HCT116 (cell line): Measurements from ENCODE around the gene ASB9. TPM values are rescaled to one million over a fixed set of nuclear protein-coding genes. Genes with fewer than 3 reads are reported as not detected.

Experiments used
- ATAC-seq: fragments of 200-7000 bp; cut with Tn5 transposase; 2 replicates; pipeline ENCODE4 v1.9.1; 2020; ENCODE audit warnings: mild to moderate bottlenecking, moderate library complexity
- BruUV-seq: library from RNA; stranded (reverse); fragments of 400-500 nt; replicated peaks from 2 replicates; lab custom pipeline; 2021; lab: Mats Ljungman, UMichigan
- CTCF ChIA-PET: fragments of 300-600 bp; sonication (Branson Sonifier 250); formaldehyde crosslinking; loops from one replicate; lab custom pipeline; 2021; ENCODE audit warnings: antibody characterized with exemption; lab: Charles Lee
- POLR2A ChIA-PET: fragments of 300-600, 350-600 bp; sonication (Branson Sonifier 250); formaldehyde crosslinking; loops from one replicate; lab custom pipeline; 2021; ENCODE audit warnings: antibody characterized with exemption; lab: Charles Lee
- RAD21 ChIA-PET, 2 experiments: fragments of 300-600 bp; sonication (Branson Sonifier 250); formaldehyde crosslinking; loops; one replicate each; lab custom pipeline; 2023; ENCODE audit warnings: low total read pairs in 2 of 2; ENCODE audit not compliant: uncharacterized antibody in 2 of 2, unreplicated experiment in 2 of 2, low non-redundant PET in 1 of 2; lab: Charles Lee
- DNase-seq: peaks from one replicate; pipeline ENCODE4 v3.0.0-alpha.2; 2010; ENCODE audit warnings: low read depth, low spot score
- H2AFZ ChIP-seq: fragments of 200-600 bp; shearing (Covaris generic), sonication (generic); 2 replicates; pipeline ENCODE4 v1.6.1; 2017; ENCODE audit warnings: low read depth, mixed run types, mixed read lengths, antibody characterized with exemption, low read length; ENCODE audit not compliant: poor library complexity, severe bottlenecking
- H3K27ac ChIP-seq: 2 replicates; pipeline ENCODE4 v1.5.1; 2012; ENCODE audit warnings: low read depth, low read length
- H3K27me3 ChIP-seq: fragments of 200-600 bp; sonication (generic); 2 replicates; pipeline ENCODE4 v1.6.1; 2016; ENCODE audit warnings: mixed run types, low read length, mixed read lengths; ENCODE audit not compliant: insufficient read depth
- H3K36me3 ChIP-seq, 2 experiments: fragments of 200-500 bp in 1 of 2; fragments of 200-600 bp in 1 of 2; sonication (Bioruptor generic) in 1 of 2; sonication (generic) in 1 of 2; 2 replicates each; pipeline versions ENCODE4 v1.5.1 to v1.6.1; 2014 to 2016; ENCODE audit warnings: low read length in 2 of 2, inconsistent platforms in 1 of 2, mixed read lengths in 1 of 2, mixed run types in 1 of 2; ENCODE audit not compliant: insufficient read depth in 2 of 2, control insufficient read depth in 1 of 2
- H3K4me1 ChIP-seq, 2 experiments: fragments of 200-600 bp in 1 of 2; sonication (generic) in 1 of 2; 2 replicates each; pipeline versions ENCODE4 v1.5.1 to v1.6.1; 2012 to 2017; ENCODE audit warnings: low read length in 2 of 2, inconsistent platforms in 1 of 2, mild to moderate bottlenecking in 1 of 2, mixed read lengths in 1 of 2, mixed run types in 1 of 2, moderate library complexity in 1 of 2; ENCODE audit not compliant: insufficient read depth in 2 of 2, control insufficient read depth in 1 of 2
- H3K4me2 ChIP-seq: fragments of 200-600 bp; sonication (generic); 2 replicates; pipeline ENCODE4 v1.6.1; 2017; ENCODE audit warnings: mixed run types, low read length, mixed read lengths
- H3K4me3 ChIP-seq, 2 experiments: fragments of 200-600 bp in 1 of 2; sonication (generic) in 1 of 2; replicated peaks in 1 of 2; 2 replicates each; pipeline ENCODE4 v1.5.1; 2011 to 2016; ENCODE audit warnings: low read length in 2 of 2, control low read depth in 1 of 2, low read depth in 1 of 2, mild to moderate bottlenecking in 1 of 2, mixed read lengths in 1 of 2, mixed run types in 1 of 2
- H3K79me2 ChIP-seq: fragments of 200-600 bp; sonication (generic); 2 replicates; pipeline ENCODE4 v1.6.1; 2017; ENCODE audit warnings: mild to moderate bottlenecking, mixed run types, low read length, moderate library complexity, mixed read lengths; ENCODE audit not compliant: insufficient read depth
- H3K9ac ChIP-seq: fragments of 200-600 bp; sonication (generic); 2 replicates; pipeline ENCODE4 v1.6.1; 2016; ENCODE audit warnings: low read length, mixed read lengths
- H3K9me2 ChIP-seq: fragments of 200-600 bp; sonication (generic), shearing (Covaris generic); 2 replicates; pipeline ENCODE4 v1.6.1; 2017; ENCODE audit warnings: mixed run types, mild to moderate bottlenecking, moderate library complexity; ENCODE audit not compliant: insufficient read depth
- H3K9me3 ChIP-seq, 2 experiments: fragments of 200-500 bp in 1 of 2; fragments of 200-600 bp in 1 of 2; sonication (Bioruptor generic) in 1 of 2; sonication (generic) in 1 of 2; 2 replicates each; pipeline ENCODE4 v1.6.1; 2014 to 2017; ENCODE audit warnings: low read length in 2 of 2, mixed read lengths in 2 of 2, inconsistent platforms in 1 of 2, low read depth in 1 of 2, mild to moderate bottlenecking in 1 of 2, mixed run types in 1 of 2, moderate library complexity in 1 of 2; ENCODE audit not compliant: control insufficient read depth in 1 of 2, insufficient read depth in 1 of 2
- H4K20me1 ChIP-seq: fragments of 200-600 bp; sonication (generic), shearing (Covaris generic); 2 replicates; pipeline ENCODE4 v1.6.1; 2017; ENCODE audit warnings: mixed run types, mild to moderate bottlenecking, moderate library complexity; ENCODE audit not compliant: insufficient read depth
- ATF3 ChIP-seq: IDR thresholded peaks from 2 replicates; pipeline ENCODE4 v1.6.1; 2012
- ELF1 ChIP-seq: IDR thresholded peaks from 2 replicates; pipeline ENCODE4 v1.6.1; 2012; ENCODE audit warnings: low read depth, borderline replicate concordance
- POLR2A ChIP-seq: IDR thresholded peaks from 2 replicates; pipeline ENCODE4 v1.7.0; 2011; ENCODE audit warnings: borderline replicate concordance; ENCODE audit not compliant: insufficient read depth, insufficient read length; ENCODE audit errors: extremely low read depth
- POLR2AphosphoS5 ChIP-seq: IDR thresholded peaks from 2 replicates; pipeline ENCODE4 v1.6.1; 2011; ENCODE audit warnings: mild to moderate bottlenecking, low read depth, low read length, moderate library complexity
- ZFX ChIP-seq: fragments of 450-650 bp; IDR thresholded peaks from 2 replicates; pipeline ENCODE4 v1.6.1; 2017
- ZNF274 ChIP-seq: fragments of 200-500 bp; sonication (Bioruptor generic); IDR thresholded peaks from 2 replicates; pipeline ENCODE4 v1.6.1; 2014; ENCODE audit warnings: mild to moderate bottlenecking, low read depth, low read length, inconsistent platforms
- intact Hi-C: fragments of 100-400 bp; cut with micrococcal nuclease; formaldehyde crosslinking; loops from 2 replicates; pipeline ENCODE4 v1.10.0; 2022
- total RNA-seq: library from RNA; stranded (reverse); gene quantifications from one replicate; pipeline ENCODE4 v1.2.1, GENCODE V29; 2021; ENCODE audit not compliant: unreplicated experiment
- TF ChIP-seq, protein P1 (sequence below): IDR thresholded peaks from 2 replicates; pipeline ENCODE4 v1.6.1; 2012; ENCODE audit warnings: low read depth

The ASB9 gene
- total RNA-seq, 1 experiment from 2014 or later = 2.9 TPM

DNA sequence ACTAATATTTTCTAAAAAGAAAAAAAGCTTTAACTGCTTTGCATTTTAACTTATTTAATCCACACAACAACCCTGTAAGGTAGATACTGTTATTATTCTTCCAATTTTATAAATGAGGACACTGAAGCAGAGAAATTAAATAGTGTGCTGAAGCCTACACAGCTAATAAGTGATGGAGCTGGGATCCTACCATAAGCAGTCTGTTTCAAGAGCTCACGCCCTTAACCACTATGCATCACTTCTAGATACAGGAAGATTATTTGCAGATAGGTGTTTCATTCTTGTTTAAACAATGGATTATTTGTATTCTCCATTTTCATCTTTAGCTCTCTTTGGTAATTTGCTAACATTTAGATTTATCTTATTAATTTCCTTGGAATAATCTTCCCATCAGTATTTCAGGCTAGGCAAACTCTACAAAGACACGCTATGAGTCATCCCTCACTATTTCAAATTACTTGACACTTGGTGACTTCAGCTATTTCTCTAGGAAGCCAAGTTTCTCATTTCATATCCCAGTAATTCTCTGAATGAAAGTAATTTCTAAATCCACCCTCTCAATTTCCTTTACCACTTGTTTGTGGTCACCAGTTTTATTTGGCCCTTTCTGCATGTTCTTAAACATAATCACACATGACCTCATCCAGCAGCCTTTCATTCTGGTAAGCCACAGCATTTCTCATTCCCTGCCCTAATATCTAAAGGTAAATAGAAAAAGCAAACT lies 67.3 kb downstream of the ASB9 start:
- Histone ChIP-seq H3K4me1 (no peaks in the 10 kb centered on the region), H3K4me3 (no peak overlapping the region), H2AFZ (no peak overlapping the region), H3K27ac (no peak overlapping the region), H3K9me2 (no peaks in the 10 kb centered on the region), H3K36me3 (no peaks in the 10 kb centered on the region), H3K4me2 (no peak overlapping the region)
- POLR2A ChIA-PET = no interaction called here
- TF ChIP-seq POLR2AphosphoS5 (no peak), ELF1 (no peak), ATF3 (no peak), POLR2A (no peak), ZFX (no peak), ZNF274 (no peak)
- TF ChIP-seq, protein P1, sequence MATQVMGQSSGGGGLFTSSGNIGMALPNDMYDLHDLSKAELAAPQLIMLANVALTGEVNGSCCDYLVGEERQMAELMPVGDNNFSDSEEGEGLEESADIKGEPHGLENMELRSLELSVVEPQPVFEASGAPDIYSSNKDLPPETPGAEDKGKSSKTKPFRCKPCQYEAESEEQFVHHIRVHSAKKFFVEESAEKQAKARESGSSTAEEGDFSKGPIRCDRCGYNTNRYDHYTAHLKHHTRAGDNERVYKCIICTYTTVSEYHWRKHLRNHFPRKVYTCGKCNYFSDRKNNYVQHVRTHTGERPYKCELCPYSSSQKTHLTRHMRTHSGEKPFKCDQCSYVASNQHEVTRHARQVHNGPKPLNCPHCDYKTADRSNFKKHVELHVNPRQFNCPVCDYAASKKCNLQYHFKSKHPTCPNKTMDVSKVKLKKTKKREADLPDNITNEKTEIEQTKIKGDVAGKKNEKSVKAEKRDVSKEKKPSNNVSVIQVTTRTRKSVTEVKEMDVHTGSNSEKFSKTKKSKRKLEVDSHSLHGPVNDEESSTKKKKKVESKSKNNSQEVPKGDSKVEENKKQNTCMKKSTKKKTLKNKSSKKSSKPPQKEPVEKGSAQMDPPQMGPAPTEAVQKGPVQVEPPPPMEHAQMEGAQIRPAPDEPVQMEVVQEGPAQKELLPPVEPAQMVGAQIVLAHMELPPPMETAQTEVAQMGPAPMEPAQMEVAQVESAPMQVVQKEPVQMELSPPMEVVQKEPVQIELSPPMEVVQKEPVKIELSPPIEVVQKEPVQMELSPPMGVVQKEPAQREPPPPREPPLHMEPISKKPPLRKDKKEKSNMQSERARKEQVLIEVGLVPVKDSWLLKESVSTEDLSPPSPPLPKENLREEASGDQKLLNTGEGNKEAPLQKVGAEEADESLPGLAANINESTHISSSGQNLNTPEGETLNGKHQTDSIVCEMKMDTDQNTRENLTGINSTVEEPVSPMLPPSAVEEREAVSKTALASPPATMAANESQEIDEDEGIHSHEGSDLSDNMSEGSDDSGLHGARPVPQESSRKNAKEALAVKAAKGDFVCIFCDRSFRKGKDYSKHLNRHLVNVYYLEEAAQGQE = no peak
- TF ChIP-seq, all 23 proteins: peak for 0
- ChIA-PET CTCF (no interaction called here), RAD21 (no interaction called here)
- no peak overlapping the region for H3K9ac ChIP-seq
- no peaks in the 10 kb centered on the region for H3K27me3 ChIP-seq
- no peaks in the 10 kb centered on the region for H3K79me2 ChIP-seq
- DNase-seq (no peak), ATAC-seq (no peak)
- no peaks in the 10 kb centered on the region for H4K20me1 ChIP-seq
- H3K9me3 ChIP-seq = no peaks in the 10 kb centered on the region
- BruUV-seq = no TSS peak
- intact Hi-C loops = no loop called here
